ENCODE results near the gene CLSTN2. TPM values are rescaled to one million over a fixed set of nuclear protein-coding genes. Genes with fewer than 3 reads are reported as not detected.

The CLSTN2 gene
- total RNA-seq, 4 donors from 2014 or later, result 3.7 to 9.5 (median 7.4) TPM

- Histone ChIP-seq H3K27me3 (no peaks in the 10 kb centered on the region), H3K4me3 (no peak overlapping the region), H3K9me3 (no peaks in the 10 kb centered on the region), H3K4me1 (no peaks in the 10 kb centered on the region), H3K36me3 (no peaks in the 10 kb centered on the region), H3K27ac (replicated peaks in 1 of 4) (no peak overlapping the region)
- no peak for DNase-seq (ENCODE audit: extremely low spot score)
- intact Hi-C loops (cut with DNase I), result no loop called here
- WGBS, result 87% methylated on average over 2 of the region's 2 CpGs
- TF ChIP-seq POLR2AphosphoS5 (IDR thresholded peaks at IDR 0.05) (no peak), EP300 (IDR thresholded peaks at IDR 0.05) (no peak), POLR2A (IDR thresholded peaks at IDR 0.05; ENCODE audit: low read depth) (no peak), CTCF (IDR thresholded peaks at IDR 0.05) (no peak)
These were observed 518.8 kb downstream of the CLSTN2 start for GRCh38 chr3:140453750-140454149.

- no peak for TF ChIP-seq CTCF (IDR thresholded peaks at IDR 0.05)
- TF ChIP-seq EP300 (IDR thresholded peaks at IDR 0.05), result no peak
- TF ChIP-seq POLR2AphosphoS5 (IDR thresholded peaks at IDR 0.05), result no peak
- no peak for TF ChIP-seq POLR2A (IDR thresholded peaks at IDR 0.05; ENCODE audit: low read depth)
- Histone ChIP-seq H3K27ac (replicated peaks in 1 of 4) (no peak overlapping the region), H3K4me1 (no peaks in the 10 kb centered on the region), H3K9me3 (no peaks in the 10 kb centered on the region), H3K27me3 (no peaks in the 10 kb centered on the region), H3K36me3 (no peaks in the 10 kb centered on the region), H3K4me3 (no peak overlapping the region)
- 77% methylated on average over 5 of the region's 5 CpGs for WGBS
- intact Hi-C loops (cut with DNase I), result no loop called here
- DNase-seq (ENCODE audit: extremely low spot score), result no peak
These were observed 520.7 kb downstream of the CLSTN2 start for GRCh38 chr3:140455521-140456214.

- no peak for DNase-seq (ENCODE audit: extremely low spot score)
- H3K4me1 ChIP-seq, result no peaks in the 10 kb centered on the region
- intact Hi-C loops (cut with DNase I), result no loop called here
- no peaks in the 10 kb centered on the region for H3K27me3 ChIP-seq
- no peaks in the 10 kb centered on the region for H3K36me3 ChIP-seq
- H3K9me3 ChIP-seq, result no peaks in the 10 kb centered on the region
- no peak overlapping the region for H3K27ac ChIP-seq (replicated peaks in 1 of 4)
- WGBS, result 97% methylated on average over 3 of the region's 3 CpGs
- no peak overlapping the region for H3K4me3 ChIP-seq
- TF ChIP-seq CTCF (IDR thresholded peaks at IDR 0.05) (no peak), EP300 (IDR thresholded peaks at IDR 0.05) (no peak), POLR2AphosphoS5 (IDR thresholded peaks at IDR 0.05) (no peak), POLR2A (IDR thresholded peaks at IDR 0.05; ENCODE audit: low read depth) (no peak)
These were observed 522.0 kb downstream of the CLSTN2 start for GRCh38 chr3:140456974-140457373.

- Histone ChIP-seq H3K9me3 (no peaks in the 10 kb centered on the region), H3K27ac (replicated peaks in 1 of 4) (no peak overlapping the region), H3K4me1 (no peaks in the 10 kb centered on the region), H3K27me3 (no peaks in the 10 kb centered on the region), H3K4me3 (no peak overlapping the region), H3K36me3 (no peaks in the 10 kb centered on the region)
- intact Hi-C loops (cut with DNase I), result no loop called here
- no peak for DNase-seq (ENCODE audit: extremely low spot score)
- 82% methylated on average over 4 of the region's 8 CpGs for WGBS
- TF ChIP-seq EP300 (IDR thresholded peaks at IDR 0.05), result no peak
- no peak for TF ChIP-seq CTCF (IDR thresholded peaks at IDR 0.05)
- TF ChIP-seq POLR2AphosphoS5 (IDR thresholded peaks at IDR 0.05), result no peak
- no peak for TF ChIP-seq POLR2A (IDR thresholded peaks at IDR 0.05; ENCODE audit: low read depth)
These were observed 524.5 kb downstream of the CLSTN2 start for GRCh38 chr3:140459462-140459861.

- no peaks in the 10 kb centered on the region for H3K9me3 ChIP-seq
- no peaks in the 10 kb centered on the region for H3K4me1 ChIP-seq
- H3K4me3 ChIP-seq, result no peak overlapping the region
- no peaks in the 10 kb centered on the region for H3K27me3 ChIP-seq
- H3K27ac ChIP-seq (replicated peaks in 1 of 4), result no peak overlapping the region
- DNase-seq (ENCODE audit: extremely low spot score), result no peak
- no peak for TF ChIP-seq POLR2AphosphoS5 (IDR thresholded peaks at IDR 0.05)
- TF ChIP-seq CTCF (IDR thresholded peaks at IDR 0.05), result no peak
- TF ChIP-seq POLR2A (IDR thresholded peaks at IDR 0.05; ENCODE audit: low read depth), result no peak
- no peak for TF ChIP-seq EP300 (IDR thresholded peaks at IDR 0.05)
- intact Hi-C loops (cut with DNase I), result no loop called here
- 95% methylated on average over 3 of the region's 3 CpGs for WGBS
- no peaks in the 10 kb centered on the region for H3K36me3 ChIP-seq
These were observed 526.3 kb downstream of the CLSTN2 start for GRCh38 chr3:140461250-140461649.

Measured in esophagus muscularis mucosa (tissue), 4 donors.